Neural progenitor cell (in vitro differentiated cells): ENCODE results near the gene KCNJ9.
"Not testable (repeated sequence)": the region's sequence is repeated elsewhere in the genome, so short reads cannot be mapped to it uniquely, and the experiment has no call there.

Experiments
- CTCF ChIP-seq: fragments of 200-600 bp; sonication (generic); IDR thresholded peaks from 2 replicates; pipeline ENCODE4 v1.5.1; 2017; ENCODE audit warnings: antibody characterized with exemption, mild to moderate bottlenecking
- EZH2 ChIP-seq: fragments of 200-600 bp; sonication (generic); IDR thresholded peaks from 2 replicates; pipeline ENCODE4 v1.6.1; 2017; ENCODE audit warnings: antibody characterized with exemption, mild to moderate bottlenecking, moderate library complexity

- not testable (repeated sequence) for TF ChIP-seq CTCF, EZH2
Observed at GRCh38 chr1:160050182-160050581, 31.2 kb upstream of the KCNJ9 start.
